DOHH2 (cell line): Measurements from ENCODE around the gene C16orf92.

ENCODE experiments used
- H3F3A ChIP-seq: fragments of 200-600 bp; sonication (generic), shearing (Covaris generic); 2 replicates; pipeline ENCODE4 v1.6.0; 2016; ENCODE audit warnings: antibody characterized with exemption, mild to moderate bottlenecking; ENCODE audit not compliant: control insufficient read depth, insufficient read depth
- H3K27ac ChIP-seq: fragments of 200-600 bp; sonication (generic); 2 replicates; pipeline ENCODE4 v1.5.1; 2014; ENCODE audit warnings: low read depth, mild to moderate bottlenecking, low read length, moderate library complexity
- H3K27me3 ChIP-seq: fragments of 200-600 bp; sonication (generic); 2 replicates; pipeline ENCODE4 v1.6.1; 2014; ENCODE audit warnings: mild to moderate bottlenecking, low read length, mixed read lengths; ENCODE audit not compliant: control insufficient read depth
- H3K36me3 ChIP-seq: fragments of 200-600 bp; sonication (generic); 2 replicates; pipeline ENCODE4 v1.6.1; 2014; ENCODE audit warnings: mild to moderate bottlenecking, low read length, moderate library complexity, mixed read lengths; ENCODE audit not compliant: control insufficient read depth
- H3K4me1 ChIP-seq: fragments of 200-600 bp; sonication (generic); 2 replicates; pipeline ENCODE4 v1.6.1; 2014; ENCODE audit warnings: mild to moderate bottlenecking, low read length, mixed read lengths; ENCODE audit not compliant: control insufficient read depth
- H3K4me2 ChIP-seq: fragments of 200-600 bp; sonication (generic); 2 replicates; pipeline ENCODE4 v1.6.0; 2014; ENCODE audit warnings: mild to moderate bottlenecking, low read length, moderate library complexity
- H3K4me3 ChIP-seq: fragments of 200-600 bp; sonication (generic); 2 replicates; pipeline ENCODE4 v1.5.1; 2014; ENCODE audit warnings: mild to moderate bottlenecking, low read length, mixed read lengths
- H3K79me2 ChIP-seq: fragments of 200-600 bp; sonication (generic); 2 replicates; pipeline ENCODE4 v1.6.1; 2014; ENCODE audit warnings: mild to moderate bottlenecking, low read length, mixed read lengths; ENCODE audit not compliant: control insufficient read depth
- H3K9me2 ChIP-seq: fragments of 200-600 bp; sonication (generic); replicated peaks from 2 replicates; pipeline ENCODE4 v1.6.1; 2014; ENCODE audit warnings: mild to moderate bottlenecking, low read length, mixed read lengths; ENCODE audit not compliant: control insufficient read depth
- H3K9me3 ChIP-seq: fragments of 200-600 bp; sonication (generic); 2 replicates; pipeline ENCODE4 v1.6.1; 2014; ENCODE audit warnings: antibody characterized with exemption, low read length, mixed read lengths; ENCODE audit not compliant: control insufficient read depth, insufficient read depth
- H4K20me1 ChIP-seq: fragments of 200-600 bp; sonication (generic); 2 replicates; pipeline ENCODE4 v1.6.0; 2014; ENCODE audit warnings: low read depth, mild to moderate bottlenecking, antibody characterized with exemption, low read length, moderate library complexity; ENCODE audit not compliant: control insufficient read depth, insufficient read depth
- EZH2phosphoT487 ChIP-seq: fragments of 200-600 bp; sonication (generic); IDR thresholded peaks from 2 replicates; pipeline ENCODE4 v1.6.1; 2017; ENCODE audit warnings: borderline replicate concordance, mild to moderate bottlenecking, antibody characterized with exemption, low read length, moderate library complexity, mixed read lengths
- TF ChIP-seq, protein P1 (sequence below): fragments of 200-600 bp; sonication (generic); IDR thresholded peaks from one replicate; pipeline ENCODE4 v1.5.1; 2014; ENCODE audit warnings: antibody characterized with exemption, mild to moderate bottlenecking, low read depth, low read length; ENCODE audit not compliant: poor library complexity, severe bottlenecking

Gene C16orf92

DNA sequence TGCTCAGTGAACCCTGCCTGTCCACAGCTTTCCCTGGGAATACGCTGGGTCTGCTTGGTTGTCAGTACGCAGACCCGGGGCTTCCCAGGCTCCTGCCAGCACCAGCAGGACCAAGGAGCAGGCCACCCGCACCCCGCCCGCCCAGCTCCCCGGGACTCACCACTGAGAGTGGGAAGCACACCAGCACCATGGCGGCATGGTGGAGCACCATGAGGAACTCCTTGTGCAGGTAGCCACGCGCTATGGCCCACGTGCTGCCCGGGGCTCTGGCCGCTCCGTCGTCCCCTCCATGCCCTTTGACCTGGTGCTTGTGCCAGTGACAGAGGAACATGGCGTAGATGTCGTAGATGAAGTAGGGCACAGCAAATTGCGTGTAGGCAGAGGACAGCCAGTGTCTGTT, 3.5 kb downstream of the C16orf92 start:
- no peak overlapping the region for H3K27ac ChIP-seq
- peaks cover 48% of the 10 kb centered on the region for H3K27me3 ChIP-seq
- no peak overlapping the region for H3K4me2 ChIP-seq
- H3K36me3 ChIP-seq = no peaks in the 10 kb centered on the region
- H3K4me3 ChIP-seq = no peak overlapping the region
- no peaks in the 10 kb centered on the region for H3K79me2 ChIP-seq
- TF ChIP-seq, protein P1, sequence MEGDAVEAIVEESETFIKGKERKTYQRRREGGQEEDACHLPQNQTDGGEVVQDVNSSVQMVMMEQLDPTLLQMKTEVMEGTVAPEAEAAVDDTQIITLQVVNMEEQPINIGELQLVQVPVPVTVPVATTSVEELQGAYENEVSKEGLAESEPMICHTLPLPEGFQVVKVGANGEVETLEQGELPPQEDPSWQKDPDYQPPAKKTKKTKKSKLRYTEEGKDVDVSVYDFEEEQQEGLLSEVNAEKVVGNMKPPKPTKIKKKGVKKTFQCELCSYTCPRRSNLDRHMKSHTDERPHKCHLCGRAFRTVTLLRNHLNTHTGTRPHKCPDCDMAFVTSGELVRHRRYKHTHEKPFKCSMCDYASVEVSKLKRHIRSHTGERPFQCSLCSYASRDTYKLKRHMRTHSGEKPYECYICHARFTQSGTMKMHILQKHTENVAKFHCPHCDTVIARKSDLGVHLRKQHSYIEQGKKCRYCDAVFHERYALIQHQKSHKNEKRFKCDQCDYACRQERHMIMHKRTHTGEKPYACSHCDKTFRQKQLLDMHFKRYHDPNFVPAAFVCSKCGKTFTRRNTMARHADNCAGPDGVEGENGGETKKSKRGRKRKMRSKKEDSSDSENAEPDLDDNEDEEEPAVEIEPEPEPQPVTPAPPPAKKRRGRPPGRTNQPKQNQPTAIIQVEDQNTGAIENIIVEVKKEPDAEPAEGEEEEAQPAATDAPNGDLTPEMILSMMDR = no peak
- TF ChIP-seq EZH2phosphoT487 = no peak
- H3K9me2 ChIP-seq = no peaks in the 10 kb centered on the region
- no peaks in the 10 kb centered on the region for H4K20me1 ChIP-seq
- no peaks in the 10 kb centered on the region for H3K9me3 ChIP-seq
- H3F3A ChIP-seq = no peaks in the 10 kb centered on the region
- peaks cover 4% of the 10 kb centered on the region; the same call in 1 of the 2 replicates for H3K4me1 ChIP-seq

DNA sequence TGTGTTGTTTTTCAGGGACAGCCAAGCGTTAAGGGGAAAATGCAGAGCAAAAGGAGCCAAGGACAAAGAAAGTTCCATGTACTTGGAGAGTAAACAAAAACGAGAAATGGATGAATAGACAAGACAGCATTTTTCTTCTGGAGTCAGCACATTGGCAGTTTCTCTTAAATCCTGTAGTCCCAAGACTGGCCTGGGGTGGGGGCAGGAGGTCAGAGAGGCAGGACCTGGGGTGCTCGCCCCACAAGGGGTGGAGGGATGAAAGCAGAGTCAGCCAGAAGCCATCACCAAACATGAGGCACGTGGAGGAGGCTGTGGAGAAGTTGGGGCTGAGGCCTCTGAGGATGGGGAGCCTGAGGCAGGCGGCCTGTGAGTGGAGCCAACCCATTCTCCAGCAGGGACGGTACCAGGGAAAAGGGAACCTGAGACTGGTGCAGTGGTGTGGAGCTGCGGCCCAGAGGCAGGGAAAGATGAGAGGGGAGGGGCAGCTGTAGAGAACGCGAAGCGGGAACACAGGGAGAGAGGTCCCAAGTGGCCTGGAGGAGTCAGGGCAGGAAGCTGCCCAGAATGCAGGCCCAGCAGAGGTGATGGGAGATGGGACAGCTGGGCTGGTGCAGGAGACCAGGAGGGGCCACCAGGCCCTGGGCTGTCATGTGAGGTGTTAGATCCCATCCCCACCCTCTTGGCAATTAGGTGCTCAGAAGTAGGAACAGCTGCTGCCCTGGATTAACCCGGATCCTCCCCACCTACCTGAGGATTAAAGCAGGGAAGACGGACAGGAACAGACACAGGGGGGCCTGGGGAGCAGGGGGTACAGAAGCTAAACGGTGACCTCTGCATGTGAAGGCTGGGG, 4.8 kb downstream of the C16orf92 start:
- H3K9me2 ChIP-seq = no peaks in the 10 kb centered on the region
- no peak overlapping the region for H3K27ac ChIP-seq
- no peaks in the 10 kb centered on the region for H3F3A ChIP-seq
- peaks cover 47% of the 10 kb centered on the region for H3K27me3 ChIP-seq
- 0 out of 2 replicates have a peak, but pooled peaks cover 3% of the 10 kb centered on the region for H3K4me1 ChIP-seq
- H3K9me3 ChIP-seq = no peaks in the 10 kb centered on the region
- H3K36me3 ChIP-seq = no peaks in the 10 kb centered on the region
- no peaks in the 10 kb centered on the region for H4K20me1 ChIP-seq
- TF ChIP-seq EZH2phosphoT487 = no peak
- TF ChIP-seq, protein P1 = no peak
- H3K79me2 ChIP-seq = no peaks in the 10 kb centered on the region
- H3K4me2 ChIP-seq = no peak overlapping the region
- no peak overlapping the region for H3K4me3 ChIP-seq

- Histone ChIP-seq H3K79me2 (no peaks in the 10 kb centered on the region), H3F3A (no peaks in the 10 kb centered on the region), H3K27ac (no peak overlapping the region), H3K27me3 (peaks cover 43% of the 10 kb centered on the region), H4K20me1 (no peaks in the 10 kb centered on the region), H3K36me3 (no peaks in the 10 kb centered on the region), H3K4me1 (0 out of 2 replicates have a peak, but pooled peaks cover 3% of the 10 kb centered on the region), H3K4me2 (no peak overlapping the region), H3K4me3 (no peak overlapping the region), H3K9me2 (no peaks in the 10 kb centered on the region), H3K9me3 (no peaks in the 10 kb centered on the region)
- TF ChIP-seq, protein P1 = no peak
- TF ChIP-seq EZH2phosphoT487 = no peak
Observed at GRCh38 chr16:30028438-30029076, 5.6 kb downstream of the C16orf92 start.
